HEK293T (cell line): Measurements from ENCODE around the gene SLCO1A2.

Source experiments
- CTCF ChIA-PET: fragments of 350-600 bp; formaldehyde crosslinking; extraction: SDS; loops from one replicate; lab custom pipeline; 2021; ENCODE audit warnings: antibody characterized with exemption, inconsistent platforms; lab: Yijun Ruan, JAX
- POLR2A ChIA-PET: fragments of 350-600 bp; formaldehyde crosslinking; extraction: SDS; loops from one replicate; lab custom pipeline; 2020; ENCODE audit warnings: antibody characterized with exemption, inconsistent platforms; lab: Yijun Ruan, JAX
- DNase-seq: peaks from one replicate; pipeline ENCODE4 v3.0.0; 2012; ENCODE audit warnings: mixed read lengths; ENCODE audit errors: extremely low spot score
- ARNT ChIP-seq: fragments of 450-650 bp; IDR thresholded peaks from 2 replicates; pipeline ENCODE4 v1.6.1; 2017; ENCODE audit warnings: mild to moderate bottlenecking
- BHLHE40 ChIP-seq: fragments of 450-650 bp; IDR thresholded peaks from 2 replicates; pipeline ENCODE4 v1.6.1; 2016; ENCODE audit warnings: mild to moderate bottlenecking, moderate library complexity, borderline replicate concordance
- CTBP1 ChIP-seq: fragments of 450-650 bp; IDR thresholded peaks from 2 replicates; pipeline ENCODE4 v1.6.1; 2016; ENCODE audit warnings: borderline replicate concordance
- ELF4 ChIP-seq: fragments of 450-650 bp; IDR thresholded peaks from 2 replicates; pipeline ENCODE4 v1.6.1; 2017; ENCODE audit warnings: antibody characterized with exemption
- FOXA1 ChIP-seq: fragments of 450-650 bp; IDR thresholded peaks from 2 replicates; pipeline ENCODE4 v1.6.1; 2016; ENCODE audit warnings: mild to moderate bottlenecking
- FOXK2 ChIP-seq: fragments of 450-650 bp; IDR thresholded peaks from 2 replicates; pipeline ENCODE4 v1.6.1; 2016; ENCODE audit warnings: mild to moderate bottlenecking
- FOXM1 ChIP-seq: fragments of 450-650 bp; IDR thresholded peaks from 2 replicates; pipeline ENCODE4 v1.6.1; 2017; ENCODE audit warnings: mild to moderate bottlenecking, borderline replicate concordance
- HDGF ChIP-seq: fragments of 450-650 bp; IDR thresholded peaks from 2 replicates; pipeline ENCODE4 v1.6.1; 2017; ENCODE audit warnings: antibody characterized with exemption, borderline replicate concordance
- L3MBTL2 ChIP-seq: fragments of 450-650 bp; conservative IDR thresholded peaks from 2 replicates; pipeline ENCODE4 v1.6.1; 2016; ENCODE audit warnings: mild to moderate bottlenecking
- LEF1 ChIP-seq: fragments of 450-650 bp; IDR thresholded peaks from 2 replicates; pipeline ENCODE4 v1.6.1; 2017; ENCODE audit warnings: mild to moderate bottlenecking, borderline replicate concordance
- NFRKB ChIP-seq: fragments of 450-650 bp; IDR thresholded peaks from 2 replicates; pipeline ENCODE4 v1.6.1; 2016; ENCODE audit warnings: mild to moderate bottlenecking, moderate library complexity
- PKNOX1 ChIP-seq: fragments of 450-650 bp; IDR thresholded peaks from 2 replicates; pipeline ENCODE4 v1.6.1; 2016
- SP1 ChIP-seq: fragments of 450-650 bp; IDR thresholded peaks from 2 replicates; pipeline ENCODE4 v1.6.1; 2017
- SUZ12 ChIP-seq: fragments of 450-650 bp; IDR thresholded peaks from 2 replicates; pipeline ENCODE4 v1.6.1; 2016; ENCODE audit warnings: mild to moderate bottlenecking
- TARDBP ChIP-seq: fragments of 450-650 bp; IDR thresholded peaks from 2 replicates; pipeline ENCODE4 v1.6.1; 2016
- ZNF384 ChIP-seq: fragments of 450-650 bp; IDR thresholded peaks from 2 replicates; pipeline ENCODE4 v1.6.1; 2016

Gene SLCO1A2

GRCh38 chr12:21265932-21266331 is 68.8 kb downstream of the SLCO1A2 start:
- TF ChIP-seq SP1 (no peak), FOXM1 (no peak), BHLHE40 (no peak), ELF4 (no peak), HDGF (no peak), L3MBTL2 (no peak), TARDBP (no peak), FOXK2 (no peak), ZNF384 (no peak), ARNT (no peak), PKNOX1 (no peak), LEF1 (no peak), FOXA1 (no peak), CTBP1 (no peak), SUZ12 (no peak), NFRKB (no peak)
- ChIA-PET CTCF (interaction anchor here (0.7 kb wide), 1 partner anchor 213 kb away, joined by 3 read pairs; no protein-coding TSS in a partner anchor), POLR2A (no interaction called here)
- DNase-seq, result no peak

GRCh38 chr12:21264232-21264631 is 70.5 kb downstream of the SLCO1A2 start:
- CTCF ChIA-PET, result no interaction called here
- DNase-seq, result no peak
- POLR2A ChIA-PET, result no interaction called here
- no peak for TF ChIP-seq L3MBTL2
- TF ChIP-seq ZNF384, result no peak
- no peak for TF ChIP-seq FOXM1
- TF ChIP-seq BHLHE40, result no peak
- no peak for TF ChIP-seq NFRKB
- TF ChIP-seq TARDBP, result no peak
- no peak for TF ChIP-seq ELF4
- TF ChIP-seq HDGF, result no peak
- no peak for TF ChIP-seq LEF1
- no peak for TF ChIP-seq SUZ12
- no peak for TF ChIP-seq ARNT
- TF ChIP-seq FOXA1, result no peak
- no peak for TF ChIP-seq SP1
- TF ChIP-seq PKNOX1, result no peak
- TF ChIP-seq FOXK2, result no peak
- no peak for TF ChIP-seq CTBP1

- TF ChIP-seq BHLHE40 (no peak), LEF1 (no peak), SP1 (no peak), TARDBP (no peak), ZNF384 (no peak), FOXM1 (no peak), HDGF (no peak), NFRKB (no peak), SUZ12 (no peak)
- ChIA-PET CTCF (no interaction called here), POLR2A (no interaction called here)
- DNase-seq, result no peak
These were observed 77.5 kb downstream of the SLCO1A2 start for GRCh38 chr12:21257172-21257571.

- ChIA-PET CTCF (no interaction called here), POLR2A (no interaction called here)
- TF ChIP-seq ARNT, result no peak
- TF ChIP-seq ZNF384, result no peak
- TF ChIP-seq CTBP1, result no peak
- TF ChIP-seq LEF1, result no peak
- no peak for TF ChIP-seq BHLHE40
- no peak for TF ChIP-seq L3MBTL2
- TF ChIP-seq FOXM1, result no peak
- no peak for TF ChIP-seq FOXK2
- TF ChIP-seq TARDBP, result no peak
- TF ChIP-seq NFRKB, result no peak
- TF ChIP-seq ELF4, result no peak
- no peak for TF ChIP-seq SP1
- no peak for TF ChIP-seq FOXA1
- no peak for TF ChIP-seq HDGF
- TF ChIP-seq PKNOX1, result no peak
- TF ChIP-seq SUZ12, result no peak
- no peak for DNase-seq
These were observed 82.6 kb downstream of the SLCO1A2 start for GRCh38 chr12:21252070-21252469.

GRCh38 chr12:21248679-21249078 is 86.0 kb downstream of the SLCO1A2 start:
- no peak for DNase-seq

More at GRCh38 chr12:21248679-21249078, 86.0 kb downstream of the SLCO1A2 start:
- TF ChIP-seq PKNOX1 (no peak), HDGF (no peak), ELF4 (no peak), SP1 (no peak), TARDBP (no peak), L3MBTL2 (no peak), ARNT (no peak)
- POLR2A ChIA-PET, result no interaction called here
- CTCF ChIA-PET, result interaction anchor here (0.9 to 1.3 kb wide), 2 partner anchors 9 to 432 kb away, joined by 3 to 5 read pairs; no protein-coding TSS in a partner anchor
